K562 (cell line): ENCODE data around the gene SLC26A2. TPM values are rescaled to one million over a fixed set of nuclear protein-coding genes. Genes with fewer than 3 reads are reported as not detected.

ENCODE experiments used
- ATAC-seq: fragments of 200-7000 bp; cut with Tn5 transposase; 3 replicates; pipeline ENCODE4 v1.9.1; 2020; ENCODE audit warnings: moderate library complexity
- BruUV-seq: library from RNA; stranded (reverse); fragments of 400-500 nt; replicated peaks from 2 replicates; lab custom pipeline; 2021; lab: Mats Ljungman, UMichigan
- CTCF ChIA-PET: fragments of 300-600 bp; formaldehyde crosslinking; extraction: SDS; loops from one replicate; lab custom pipeline; 2021; ENCODE audit warnings: low intra/inter-chr PET ratio; lab: Yijun Ruan, JAX
- POLR2A ChIA-PET: fragments of 300-600, 350-650 bp; sonication (Branson Sonifier 250); formaldehyde crosslinking; extraction: SDS; loops from one replicate; lab custom pipeline; 2021; ENCODE audit warnings: antibody characterized with exemption, inconsistent platforms; lab: Yijun Ruan, JAX
- DNase-seq, 4 experiments: peaks; one replicate each; pipeline versions ENCODE4 v3.0.0 to v3.0.0-alpha.2; 2011 to 2018; ENCODE audit warnings: low spot score in 3 of 4, mixed read lengths in 3 of 4; ENCODE audit errors: extremely low read depth in 1 of 4
- FAIRE-seq: peaks from 2 replicates; lab custom pipeline; 2011; peaks lifted over from hg19 to GRCh38; lab: Jason Lieb, UNC
- H2AFZ ChIP-seq: 2 replicates; pipeline ENCODE4 v1.6.0; 2011; ENCODE audit warnings: low read depth, low read length, control low read depth, inconsistent platforms
- H3K27ac ChIP-seq: fragments of 200-600 bp; 3 replicates; pipeline ENCODE4 v1.8.0; 2011; ENCODE audit warnings: low read depth, mild to moderate bottlenecking, control low read depth, inconsistent platforms, low read length, moderate library complexity, mixed read lengths; ENCODE audit errors: extremely low read depth
- H3K27me3 ChIP-seq, 2 experiments: fragments of 300-600 bp in 1 of 2; 2 replicates in 1 of 2; 3 replicates in 1 of 2; pipeline versions ENCODE4 v1.6.0 to v1.8.0; 2011; ENCODE audit warnings: inconsistent platforms in 2 of 2, low read length in 2 of 2, mild to moderate bottlenecking in 1 of 2, mixed read lengths in 1 of 2, moderate library complexity in 1 of 2; ENCODE audit not compliant: control insufficient read depth in 2 of 2, insufficient read depth in 2 of 2
- H3K36me3 ChIP-seq: fragments of 300-600 bp; 3 replicates; pipeline ENCODE4 v1.8.0; 2011; ENCODE audit warnings: mild to moderate bottlenecking, low read length, inconsistent platforms; ENCODE audit not compliant: control insufficient read depth, insufficient read depth
- H3K4me1 ChIP-seq, 2 experiments: fragments of 200-600 bp in 1 of 2; replicated peaks in 1 of 2; 2 replicates in 1 of 2; 3 replicates in 1 of 2; pipeline versions ENCODE4 v1.5.1 to v1.8.0; 2011; ENCODE audit warnings: inconsistent platforms in 2 of 2, low read length in 2 of 2, mild to moderate bottlenecking in 1 of 2, mixed read lengths in 1 of 2, moderate library complexity in 1 of 2; ENCODE audit not compliant: control insufficient read depth in 2 of 2, insufficient read depth in 2 of 2
- H3K4me2 ChIP-seq: 2 replicates; pipeline ENCODE4 v1.6.1; 2011; ENCODE audit warnings: low read length, control low read depth, inconsistent platforms, mixed read lengths; ENCODE audit not compliant: insufficient read depth
- H3K4me3 ChIP-seq: fragments of 200-600 bp; sonication (generic), shearing (Covaris generic); 2 replicates; pipeline ENCODE4 v1.5.1; 2016; ENCODE audit warnings: control low read depth, inconsistent platforms
- H3K79me2 ChIP-seq: fragments of 200-600 bp; 3 replicates; pipeline ENCODE4 v1.8.0; 2011; ENCODE audit warnings: low read length, inconsistent platforms; ENCODE audit not compliant: control insufficient read depth, insufficient read depth
- H3K9ac ChIP-seq, 2 experiments: 2 replicates each; pipeline versions ENCODE4 v1.6.0 to v1.6.1; 2011; ENCODE audit warnings: low read depth in 2 of 2, low read length in 2 of 2, control low read depth in 1 of 2, inconsistent platforms in 1 of 2, mild to moderate bottlenecking in 1 of 2, mixed read lengths in 1 of 2; ENCODE audit not compliant: insufficient read depth in 1 of 2
- H3K9me1 ChIP-seq: one replicate; pipeline ENCODE4 v1.6.0; 2011; ENCODE audit warnings: inconsistent platforms, mild to moderate bottlenecking, low read length, moderate library complexity; ENCODE audit not compliant: control insufficient read depth, insufficient read depth
- H3K9me3 ChIP-seq: replicated peaks from 2 replicates; pipeline ENCODE4 v1.5.1; 2011; ENCODE audit warnings: low read depth, low read length, inconsistent platforms; ENCODE audit not compliant: control insufficient read depth, insufficient read depth
- H4K20me1 ChIP-seq: replicated peaks from 2 replicates; pipeline ENCODE4 v1.6.1; 2011; ENCODE audit warnings: low read length, inconsistent platforms, mixed read lengths; ENCODE audit not compliant: control insufficient read depth, insufficient read depth
- CUX1 ChIP-seq: fragments of 200-800 bp; sonication (Bioruptor generic); IDR thresholded peaks from 2 replicates; pipeline ENCODE4 v1.6.1; 2016; ENCODE audit warnings: missing genetic modification characterization, missing compliant biosample characterization
- E2F1 ChIP-seq: sonication (generic); formaldehyde crosslinking; IDR thresholded peaks from 2 replicates; pipeline ENCODE4 v1.8.1; 2023; ENCODE audit warnings: mild to moderate bottlenecking, missing genetic modification reagents, moderate library complexity
- HMGXB4 ChIP-seq: sonication (generic); formaldehyde crosslinking; IDR thresholded peaks from 2 replicates; pipeline ENCODE4 v1.8.1; 2023; ENCODE audit warnings: mild to moderate bottlenecking, missing genetic modification reagents
- IRF1 ChIP-seq: sonication (generic); formaldehyde crosslinking; IDR thresholded peaks from 2 replicates; pipeline ENCODE4 v1.8.0; 2022; ENCODE audit warnings: missing genetic modification reagents, mild to moderate bottlenecking, borderline replicate concordance
- KLF6 ChIP-seq: fragments of 250-450 bp; sonication (Bioruptor Pico); IDR thresholded peaks from 2 replicates; pipeline ENCODE4 v1.4.0; 2020; ENCODE audit warnings: mild to moderate bottlenecking, moderate library complexity, borderline replicate concordance
- NCOA4 ChIP-seq: fragments of 450-650 bp; IDR thresholded peaks from 2 replicates; pipeline ENCODE4 v1.6.1; 2018; ENCODE audit warnings: mild to moderate bottlenecking; ENCODE audit not compliant: partially characterized antibody
- NR4A1 ChIP-seq, 2 experiments: fragments of 250-450 bp in 1 of 2; fragments of 450-650 bp in 1 of 2; sonication (Bioruptor Pico) in 1 of 2; IDR thresholded peaks; 2 replicates each; pipeline versions ENCODE4 v1.4.0 to v1.6.1; 2016 to 2020; ENCODE audit warnings: mild to moderate bottlenecking in 2 of 2, missing compliant biosample characterization in 1 of 2, missing genetic modification characterization in 1 of 2, moderate library complexity in 1 of 2
- PHF20 ChIP-seq: fragments of 450-650 bp; IDR thresholded peaks from 2 replicates; pipeline ENCODE4 v1.6.1; 2018; ENCODE audit not compliant: partially characterized antibody
- STAT5B ChIP-seq: fragments of 250-450 bp; sonication (Bioruptor Pico); IDR thresholded peaks from 2 replicates; pipeline ENCODE4 v1.8.0; 2021; ENCODE audit warnings: mild to moderate bottlenecking, inconsistent platforms
- ZNF384 ChIP-seq: IDR thresholded peaks from 2 replicates; pipeline ENCODE4 v1.6.1; 2012; ENCODE audit warnings: low read depth, low read length, improper control_type of control experiment
- WGBS: fragments of 100-300 bp; shearing (Covaris generic); methylation state at CpG from one replicate; pipeline ENCODE4 v1.1.6; 2016; ENCODE audit warnings: low coverage, mixed read lengths; ENCODE audit not compliant: insufficient coverage; ENCODE audit errors: missing lambda C conversion rate; 5-methylcytosine and 5-hydroxymethylcytosine counted together
- in situ Hi-C: fragments of 300-500 bp; cut with MboI; formaldehyde crosslinking; loops from 4 replicates; pipeline ENCODE4 v1.15.0; 2018; ENCODE audit warnings: inconsistent platforms, mixed read lengths
- intact Hi-C: fragments of 100-400 bp; cut with micrococcal nuclease; formaldehyde crosslinking; loops from 2 replicates; pipeline ENCODE4 v1.14.2; 2022
- polyA plus RNA-seq, 8 experiments: library from polyadenylated mRNA; depleted of rRNA in 4 of 8; stranded (reverse) in 5 of 8; unstranded in 3 of 8; fragments of >200 nt; fragmentation: Nextera tagmentation in 2 of 8; fragmentation: Illumina TruSeq in 1 of 8; extraction: Ambion mirVana in 2 of 8; extraction: Trizol in 1 of 8; gene quantifications; 2 replicates each; pipeline versions ENCODE4 v1.2.1 to v1.2.3, GENCODE V29; 2011 to 2014; ENCODE audit warnings: inconsistent platforms in 1 of 8, missing spikeins in 1 of 8
- total RNA-seq, 7 experiments: library from RNA; depleted of rRNA in 6 of 7; stranded (reverse); fragments of >200 nt in 6 of 7; fragmentation: Illumina TruSeq in 2 of 7; extraction: Trizol in 2 of 7; gene quantifications; 2 replicates each; pipeline versions ENCODE4 v1.2.1 to v1.2.3, GENCODE V29; 2011 to 2021; ENCODE audit warnings: low replicate concordance in 1 of 7

The SLC26A2 gene
- total and polyA plus RNA-seq, 9 of the 15 experiments (the other 6 are each of a cell fraction or from before 2014, with no cell fraction given), result 1.1 to 6.3 (median 3.6) TPM

GRCh38 chr5:149938791-149939358, 21.7 kb upstream of the SLC26A2 start (continued):
- no peak for TF ChIP-seq NR4A1 (CRISPR knock-in tag; IDR thresholded peaks at IDR 0.05)
- TF ChIP-seq NR4A1 (tag; IDR thresholded peaks at IDR 0.05), result peak; percentile 43; the same call in 1 of the 2 replicates
- TF ChIP-seq KLF6, result 0 out of 2 replicates have a peak, but pooled peaks have one; percentile 23

- TSS peak; percentile 90 for BruUV-seq
- WGBS, result 27% methylated on average over 6 of the region's 6 CpGs
- peak; percentile 10 for ATAC-seq
- Histone ChIP-seq H3K36me3 (no peaks in the 10 kb centered on the region; the same call in 1 of the 3 replicates), H3K4me3 (no peak overlapping the region), H3K9ac (peak overlapping the region in 1 of 2 experiments; percentile 68; a peak in 2 of 4 replicates), H3K4me2 (peak overlapping the region; percentile 60), H3K9me3 (no peaks in the 10 kb centered on the region), H3K9me1 (no peaks in the 10 kb centered on the region), H3K27me3 (no peaks in the 10 kb centered on the region), H3K79me2 (no peaks in the 10 kb centered on the region), H3K4me1 (peaks cover 29 to 59% of the 10 kb centered on the region in 2 experiments), H4K20me1 (no peaks in the 10 kb centered on the region), H3K27ac (peak overlapping the region; percentile 88), H2AFZ (peak overlapping the region; percentile 97)
- intact Hi-C loops (no loop called here), in situ Hi-C loops (no loop called here)
- peak; percentile 15 for FAIRE-seq
- POLR2A ChIA-PET, result interaction anchor here (0.6 to 3.0 kb wide), 5 partner anchors 9 to 102 kb away, joined by 3 to 12 read pairs (median 3); no protein-coding TSS in a partner anchor
- CTCF ChIA-PET, result no interaction called here
- no peak for DNase-seq
- TF ChIP-seq ZNF384 (0 out of 2 replicates have a peak, but pooled peaks have one; percentile 80), NCOA4 (no peak), IRF1 (CRISPR knock-in tag) (no peak), CUX1 (CRISPR knock-in tag) (no peak), HMGXB4 (CRISPR knock-in tag) (no peak), E2F1 (CRISPR knock-in tag) (no peak), STAT5B (CRISPR knock-in tag) (no peak), PHF20 (no peak)
Observed at GRCh38 chr5:149939546-149939945, 21.0 kb upstream of the SLC26A2 start.
